Stimulated activated CD8-positive, alpha-beta memory T cell treated with anti-CD3 and anti-CD28 coated beads, Interleukin-12 subunit alpha, Interleukin-12 subunit beta, amount 100 ng/mL, for 24 hours (primary cell): ENCODE measurements around the gene PYDC1.
"Not testable (repeated sequence)": the region's sequence is repeated elsewhere in the genome, so short reads cannot be mapped to it uniquely, and the experiment has no call there.

Experiments
- DNase-seq: peaks from one replicate; pipeline ENCODE4 v3.0.0-alpha.2; 2020; ENCODE audit errors: extremely low read depth

Gene PYDC1

GRCh38 chr16:31216422-31217135 lies at the start of gene PYDC1:
PYDC1 (minus strand) TSS chr16:31217135; CDS start chr16:31217028, 107 bp downstream.
- DNase-seq: no peak

- peak; percentile 51 for DNase-seq
Measured at GRCh38 chr16:31265329-31266245, 48.7 kb upstream of the PYDC1 start.

GRCh38 chr16:31262084-31262483 lies 45.1 kb upstream of the PYDC1 start:
- no peak for DNase-seq

GRCh38 chr16:31260136-31260931 lies 43.4 kb upstream of the PYDC1 start:
- no peak for DNase-seq

GRCh38 chr16:31258366-31258765 lies 41.4 kb upstream of the PYDC1 start:
- DNase-seq: no peak

GRCh38 chr16:31256466-31256865 lies 39.5 kb upstream of the PYDC1 start:
- DNase-seq: no peak

GRCh38 chr16:31253642-31254045 lies 36.7 kb upstream of the PYDC1 start:
- DNase-seq: no peak

GRCh38 chr16:31251435-31251834 lies 34.5 kb upstream of the PYDC1 start:
- DNase-seq: no peak

GRCh38 chr16:31250782-31251384 lies 33.9 kb upstream of the PYDC1 start:
- DNase-seq: no peak

GRCh38 chr16:31248344-31248743 lies 31.4 kb upstream of the PYDC1 start:
- no peak for DNase-seq

GRCh38 chr16:31246296-31246695 lies 29.4 kb upstream of the PYDC1 start:
- DNase-seq: no peak

- not testable (repeated sequence) for DNase-seq
Measured at GRCh38 chr16:31245598-31245997, 28.7 kb upstream of the PYDC1 start.

- DNase-seq: no peak
Measured at GRCh38 chr16:31243734-31244670, 27.1 kb upstream of the PYDC1 start.

- no peak for DNase-seq
Measured at GRCh38 chr16:31242206-31242605, 25.3 kb upstream of the PYDC1 start.

GRCh38 chr16:31238041-31238440 lies 21.1 kb upstream of the PYDC1 start:
- DNase-seq: no peak

- DNase-seq: no peak
Measured at GRCh38 chr16:31229501-31229900, 12.6 kb upstream of the PYDC1 start.

- no peak for DNase-seq
Measured at GRCh38 chr16:31228206-31228605, 11.3 kb upstream of the PYDC1 start.

- DNase-seq: no peak
Measured at GRCh38 chr16:31225193-31225592, 8.3 kb upstream of the PYDC1 start.

- DNase-seq: no peak
Measured at GRCh38 chr16:31224092-31224955, 7.4 kb upstream of the PYDC1 start.

- DNase-seq: no peak
Measured at GRCh38 chr16:31223044-31223443, 6.1 kb upstream of the PYDC1 start.
